NCI-H2107 (cell line): Measurements from ENCODE around the gene PGGHG.
"Not testable (repeated sequence)": the region's sequence is repeated elsewhere in the genome, so short reads cannot be mapped to it uniquely, and the experiment has no call there.

Source experiments
- DNase-seq: peaks from one replicate; lab custom pipeline; 2025; lab: John Stamatoyannopoulos, UW

PGGHG gene

DNA sequence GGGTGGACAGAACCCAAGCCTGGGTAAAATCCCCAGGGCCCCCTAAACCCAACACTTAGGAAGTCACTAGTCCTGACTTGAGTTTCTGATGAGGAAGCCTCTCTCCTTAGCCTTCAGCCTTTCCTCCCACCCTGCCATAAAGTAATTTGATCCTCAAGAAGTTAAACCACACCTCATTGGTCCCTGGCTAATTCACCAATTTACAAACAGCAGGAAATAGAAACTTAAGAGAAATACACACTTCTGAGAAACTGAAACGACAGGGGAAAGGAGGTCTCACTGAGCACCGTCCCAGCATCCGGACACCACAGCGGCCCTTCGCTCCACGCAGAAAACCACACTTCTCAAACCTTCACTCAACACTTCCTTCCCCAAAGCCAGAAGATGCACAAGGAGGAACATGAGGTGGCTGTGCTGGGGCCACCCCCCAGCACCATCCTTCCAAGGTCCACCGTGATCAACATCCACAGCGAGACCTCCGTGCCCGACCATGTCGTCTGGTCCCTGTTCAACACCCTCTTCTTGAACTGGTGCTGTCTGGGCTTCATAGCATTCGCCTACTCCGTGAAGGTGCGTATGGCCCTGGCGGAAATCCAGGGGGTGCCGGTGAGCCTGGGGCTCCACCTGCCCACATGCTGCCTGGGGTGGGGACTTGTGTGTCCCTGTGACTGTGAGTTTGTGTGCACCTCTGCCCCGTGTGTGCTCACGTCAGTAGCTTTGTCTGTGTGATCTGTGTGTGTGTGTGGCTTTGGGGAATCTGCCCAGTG lies 25.0 kb downstream of the PGGHG start, which contains the start of gene IFITM1:
Gene IFITM1 (plus strand): TSS at position 254 of the 767 bp plus-strand sequence. CDS start 131 bp downstream, at position 385.
- DNase-seq, result no peak

DNA sequence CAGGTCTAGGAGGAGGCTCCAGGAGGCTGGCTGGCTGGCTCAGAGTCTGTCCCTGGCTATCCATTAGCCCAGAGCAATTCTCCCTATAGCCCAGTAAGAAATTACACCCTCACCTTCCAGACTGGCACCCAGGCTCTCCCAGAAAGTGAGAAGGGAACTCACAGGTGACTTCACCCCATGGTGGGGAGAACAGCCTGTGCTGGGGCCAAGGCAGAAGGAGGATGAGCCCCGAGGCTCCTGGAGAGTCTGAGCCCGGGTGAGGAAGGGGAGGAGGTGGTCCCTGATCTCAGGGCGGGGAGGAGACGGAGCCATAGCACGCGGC lies 25.6 kb downstream of the PGGHG start:
- DNase-seq, result not testable (repeated sequence)

DNA sequence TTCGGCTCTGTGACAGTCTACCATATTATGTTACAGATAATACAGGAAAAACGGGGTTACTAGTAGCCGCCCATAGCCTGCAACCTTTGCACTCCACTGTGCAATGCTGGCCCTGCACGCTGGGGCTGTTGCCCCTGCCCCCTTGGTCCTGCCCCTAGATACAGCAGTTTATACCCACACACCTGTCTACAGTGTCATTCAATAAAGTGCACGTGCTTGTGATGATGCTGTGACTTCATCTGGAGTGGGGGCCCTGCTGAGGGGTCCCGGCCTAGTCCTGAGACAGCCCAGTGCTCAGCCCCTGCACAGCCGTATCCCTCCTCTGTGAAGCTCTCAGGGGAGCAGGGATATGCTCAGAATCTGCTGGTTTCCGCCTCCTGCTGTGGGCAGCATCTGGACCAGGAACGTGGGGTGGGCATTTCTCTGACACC lies 26.1 kb downstream of the PGGHG start:
- DNase-seq, result no peak

DNA sequence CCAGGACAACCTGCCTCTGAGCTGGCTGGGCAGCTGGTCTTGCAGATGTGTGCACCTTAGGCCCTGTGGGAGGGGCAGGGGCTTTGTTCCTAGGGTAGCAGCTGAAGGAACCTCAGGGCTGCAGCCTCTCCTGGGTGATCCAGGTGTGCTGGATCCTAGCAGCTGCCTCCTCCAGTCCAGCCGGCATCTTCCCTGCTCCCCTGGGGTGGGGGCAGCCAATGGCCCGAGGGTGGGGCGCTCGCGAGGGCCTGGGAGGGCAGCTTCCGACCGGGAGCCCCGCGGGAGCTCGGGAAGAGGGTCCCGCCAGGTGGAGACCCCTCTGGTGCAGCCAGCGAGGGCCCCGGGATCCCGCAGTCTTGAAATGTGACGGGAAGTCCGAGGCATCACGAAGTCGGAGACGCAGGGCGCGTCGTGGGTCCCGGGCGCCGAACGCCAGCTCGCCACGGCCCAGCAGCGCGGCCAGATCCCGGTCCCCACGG lies 26.6 kb downstream of the PGGHG start:
- no peak for DNase-seq

DNA sequence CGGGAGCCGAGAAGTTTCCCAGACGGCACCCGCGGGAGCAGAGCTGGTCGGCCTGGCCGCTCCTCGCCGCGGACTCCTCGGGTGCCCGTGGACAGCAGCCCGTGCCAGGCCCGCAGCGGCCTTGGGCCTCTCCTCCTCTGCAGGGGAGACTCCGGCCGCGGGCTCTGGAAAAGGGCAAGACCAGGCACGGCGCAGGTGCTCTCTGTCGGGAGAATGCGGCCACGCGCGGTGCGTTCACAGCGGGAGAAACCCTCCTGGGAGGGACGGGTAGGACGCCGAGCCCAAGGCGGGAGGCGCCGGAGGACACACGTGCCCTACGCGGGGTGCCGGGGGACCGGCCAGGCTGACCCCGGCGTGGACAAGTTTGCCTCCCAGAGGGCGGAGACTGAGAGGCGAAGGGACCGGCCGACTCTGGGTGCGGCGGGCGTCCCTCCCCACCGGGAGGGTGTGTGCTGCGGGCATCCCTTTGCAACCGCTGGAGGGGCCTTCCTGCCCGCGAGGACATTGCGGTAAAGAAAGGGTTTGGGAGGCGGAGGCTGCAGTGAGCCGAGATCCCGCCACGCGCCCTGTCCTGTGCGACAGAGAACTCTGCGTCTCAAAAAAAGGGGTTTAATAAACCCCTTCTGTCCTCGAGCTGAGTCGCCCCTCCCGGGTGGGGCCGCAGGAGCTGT lies 27.2 kb downstream of the PGGHG start:
- DNase-seq, result no peak

DNA sequence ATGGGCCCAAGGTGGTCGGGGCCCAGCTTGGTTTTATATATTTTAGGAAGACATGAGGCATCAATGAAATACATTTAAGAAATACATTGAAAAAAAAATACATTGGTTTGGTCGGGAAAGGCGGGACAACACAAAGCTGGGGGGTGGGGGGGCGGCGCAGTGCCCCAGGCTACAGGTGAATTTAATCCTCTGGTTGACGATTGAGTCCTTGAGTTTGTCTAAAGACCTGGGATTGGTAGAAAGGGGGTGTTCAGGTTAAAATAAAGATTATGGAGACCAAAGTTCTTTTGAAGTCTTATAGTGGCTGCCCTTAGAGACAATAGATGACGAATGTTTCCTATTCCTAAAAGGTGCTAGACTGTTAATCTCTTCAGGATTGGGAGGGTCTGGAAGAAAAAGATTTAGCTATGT lies 28.0 kb downstream of the PGGHG start:
- no peak for DNase-seq

DNA sequence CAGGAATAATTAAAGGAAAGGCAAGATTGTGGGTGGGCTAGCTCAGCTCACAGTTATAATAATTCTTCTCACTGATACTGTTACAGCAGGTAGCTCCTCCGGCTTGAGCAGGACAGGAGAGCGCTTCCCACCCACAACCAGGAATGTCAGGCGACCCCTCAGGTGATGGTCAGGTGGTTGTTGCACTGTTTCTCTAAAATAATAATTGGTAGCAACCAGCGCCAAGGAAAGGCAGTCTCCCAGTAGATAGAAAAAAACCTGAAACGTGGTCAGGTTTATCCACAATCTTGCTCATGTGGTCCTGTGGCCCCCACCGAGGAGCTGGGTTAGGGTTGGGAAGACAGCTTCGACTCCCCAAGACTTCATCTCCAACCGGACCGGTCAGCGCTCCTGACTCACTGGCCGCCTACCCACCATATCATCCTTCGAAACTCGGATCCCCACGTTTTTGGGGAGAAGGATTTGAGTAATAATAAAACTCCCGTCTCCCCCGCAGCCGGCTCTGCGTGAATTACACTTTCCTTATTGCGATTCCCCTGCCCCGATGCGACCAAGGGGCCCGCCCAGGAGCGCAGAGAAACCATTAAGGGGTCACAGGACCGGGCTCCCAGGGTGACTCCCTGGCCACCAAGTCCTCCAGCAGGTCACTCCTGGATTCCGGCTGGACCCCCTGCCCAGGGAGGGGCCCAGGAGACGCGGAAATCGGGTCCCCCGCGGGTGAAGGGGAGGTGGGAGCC lies 28.9 kb downstream of the PGGHG start:
- DNase-seq, result not testable (repeated sequence)

DNA sequence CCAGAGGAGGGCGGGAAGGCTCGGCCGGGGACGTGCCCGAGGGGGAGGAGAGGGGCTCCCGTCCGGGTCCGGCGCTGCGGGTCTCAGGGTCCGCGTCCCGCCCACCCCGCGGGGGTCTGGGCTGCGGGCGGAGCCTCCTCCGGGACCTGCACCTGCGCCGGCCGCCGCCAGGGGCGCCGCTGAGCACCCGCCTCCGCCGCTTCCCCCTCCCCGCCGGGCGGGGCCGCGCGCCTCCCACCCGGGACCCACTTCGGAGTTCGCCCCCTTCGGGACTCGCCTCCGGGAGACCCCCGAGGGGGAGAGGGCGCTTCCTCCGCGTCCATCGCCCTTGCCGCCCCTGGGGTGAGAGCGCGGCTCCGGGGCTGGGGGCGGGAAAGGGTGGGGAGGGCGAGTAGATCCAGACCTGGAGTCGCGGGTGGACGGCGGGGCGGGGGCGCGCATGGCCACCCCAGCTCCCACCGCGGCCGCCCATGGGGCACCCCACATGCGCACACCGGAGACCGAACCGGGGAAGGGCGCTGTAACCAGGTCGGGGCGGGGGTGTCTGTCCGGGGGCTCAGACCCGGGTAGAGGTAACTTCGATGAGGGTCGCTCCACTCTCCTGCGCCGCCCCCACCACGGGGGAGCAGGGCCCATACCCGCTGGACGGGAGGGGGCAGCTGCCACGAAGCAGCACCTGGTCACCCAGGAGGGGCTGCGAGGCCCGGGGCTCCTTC lies 29.6 kb downstream of the PGGHG start:
- not testable (repeated sequence) for DNase-seq

DNA sequence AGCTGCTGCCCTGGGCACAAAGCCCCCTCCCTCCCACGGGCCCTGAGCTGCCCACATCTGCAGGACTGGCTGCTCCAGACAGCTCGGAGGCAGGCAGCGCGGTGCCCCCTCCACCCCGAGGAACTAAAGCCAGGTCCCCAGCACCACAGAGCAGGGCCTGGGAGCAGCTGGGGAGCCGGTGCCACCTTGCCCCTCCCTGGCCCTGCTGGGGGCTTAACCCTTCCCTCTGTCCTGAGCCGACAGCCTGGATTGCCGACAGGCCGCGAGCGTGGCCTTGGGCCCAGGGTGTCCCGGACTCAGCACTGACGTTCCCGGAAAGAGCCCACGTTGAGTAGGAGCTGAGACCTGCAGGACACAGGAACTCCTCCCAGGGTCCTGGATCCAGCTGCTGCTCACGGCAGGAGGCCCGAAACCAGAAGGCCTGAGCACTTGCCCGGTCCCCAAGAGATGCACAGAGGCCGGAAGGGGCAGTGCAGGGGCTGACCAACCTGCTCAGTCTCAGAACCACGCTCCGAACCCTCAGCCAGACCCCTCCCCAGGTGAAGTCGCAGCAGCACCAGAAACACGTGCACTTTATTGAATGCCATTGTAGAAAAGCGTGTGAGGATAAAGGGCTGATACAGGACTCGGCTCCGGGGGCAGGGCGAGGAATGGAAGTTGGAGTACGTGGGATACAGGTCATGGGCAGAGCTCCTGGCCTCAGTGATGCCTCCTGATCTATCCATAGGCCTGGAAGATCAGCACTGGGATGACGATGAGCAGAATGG lies 30.4 kb downstream of the PGGHG start:
- not testable (repeated sequence) for DNase-seq

DNA sequence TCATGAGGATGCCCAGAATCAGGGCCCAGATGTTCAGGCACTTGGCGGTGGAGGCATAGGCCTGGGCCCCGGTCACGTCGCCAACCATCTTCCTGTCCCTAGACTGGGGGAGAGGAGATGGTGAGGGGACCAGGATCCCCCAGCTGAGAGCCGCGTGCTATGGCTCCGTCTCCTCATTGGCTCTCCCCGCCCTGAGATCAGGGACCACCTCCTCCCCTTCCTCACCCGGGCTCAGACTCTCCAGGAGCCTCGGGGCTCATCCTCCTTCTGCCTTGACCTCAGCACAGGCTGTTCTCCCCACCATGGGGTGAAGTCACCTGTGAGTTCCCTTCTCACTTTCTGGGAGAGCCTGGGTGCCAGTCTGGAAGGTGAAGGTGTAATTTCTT lies 31.0 kb downstream of the PGGHG start:
- not testable (repeated sequence) for DNase-seq

DNA sequence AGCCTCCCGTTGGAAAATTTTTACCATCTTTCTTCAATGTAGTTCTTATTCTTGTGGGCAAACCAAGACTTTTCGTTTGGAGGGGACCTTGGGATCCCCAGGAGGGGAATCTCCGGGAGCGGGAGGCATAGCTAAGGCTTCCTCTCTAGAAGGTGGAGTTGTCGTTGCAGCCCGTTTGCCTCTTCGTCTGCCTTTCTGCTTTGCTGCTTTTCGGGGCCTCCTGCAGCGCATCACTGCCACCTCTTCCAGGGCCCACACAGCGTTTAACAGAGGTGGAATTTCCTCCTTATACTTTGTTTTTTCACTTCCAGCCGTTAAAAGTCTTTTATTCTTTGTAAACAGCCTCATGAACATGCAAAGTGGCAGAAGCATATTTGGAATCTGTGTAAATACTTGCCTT lies 35.2 kb downstream of the PGGHG start:
- DNase-seq, result no peak

DNA sequence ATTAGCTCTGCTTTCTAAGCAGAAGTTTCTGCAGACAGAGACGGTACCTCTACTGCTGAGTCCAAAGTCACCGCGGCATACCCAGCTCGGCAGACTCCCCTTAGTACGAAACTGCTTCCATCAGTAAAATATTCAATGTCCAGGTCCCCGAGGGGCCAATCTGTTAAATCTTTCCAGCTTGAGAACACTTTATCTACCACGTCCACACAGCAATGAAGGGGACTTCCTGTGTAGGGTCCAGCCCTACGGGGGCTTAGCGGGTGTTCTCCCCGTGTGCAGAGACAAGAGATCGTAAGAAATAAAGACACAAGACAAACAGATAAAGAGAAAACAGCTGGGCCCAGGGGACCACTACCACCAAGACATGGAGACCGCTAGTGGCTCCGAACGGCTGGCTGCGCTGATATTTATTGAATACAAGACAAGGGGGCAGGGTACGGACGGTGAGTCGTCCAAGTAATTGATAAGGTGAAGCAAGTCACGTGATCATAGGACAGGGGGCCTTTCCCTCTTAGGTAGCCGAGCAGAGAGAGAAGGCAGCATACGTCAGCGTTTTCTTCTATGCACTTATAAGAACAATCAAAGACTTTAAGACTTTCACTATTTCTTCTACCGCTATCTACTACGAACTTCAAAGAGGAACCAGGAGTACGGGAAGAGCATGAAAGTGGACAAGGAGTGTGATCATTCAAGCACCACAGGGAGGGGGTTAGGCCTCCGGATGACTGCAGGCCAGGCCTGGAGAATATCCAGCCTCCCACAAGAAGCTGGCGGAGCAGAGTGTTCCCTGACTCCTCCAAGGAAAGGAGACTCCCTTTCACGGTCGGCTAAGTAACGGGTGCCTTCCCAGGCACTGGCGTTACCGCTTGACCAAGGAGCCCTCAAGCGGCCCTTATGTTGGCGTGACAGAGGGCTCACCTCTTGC lies 35.9 kb downstream of the PGGHG start:
- DNase-seq, result not testable (repeated sequence)

DNA sequence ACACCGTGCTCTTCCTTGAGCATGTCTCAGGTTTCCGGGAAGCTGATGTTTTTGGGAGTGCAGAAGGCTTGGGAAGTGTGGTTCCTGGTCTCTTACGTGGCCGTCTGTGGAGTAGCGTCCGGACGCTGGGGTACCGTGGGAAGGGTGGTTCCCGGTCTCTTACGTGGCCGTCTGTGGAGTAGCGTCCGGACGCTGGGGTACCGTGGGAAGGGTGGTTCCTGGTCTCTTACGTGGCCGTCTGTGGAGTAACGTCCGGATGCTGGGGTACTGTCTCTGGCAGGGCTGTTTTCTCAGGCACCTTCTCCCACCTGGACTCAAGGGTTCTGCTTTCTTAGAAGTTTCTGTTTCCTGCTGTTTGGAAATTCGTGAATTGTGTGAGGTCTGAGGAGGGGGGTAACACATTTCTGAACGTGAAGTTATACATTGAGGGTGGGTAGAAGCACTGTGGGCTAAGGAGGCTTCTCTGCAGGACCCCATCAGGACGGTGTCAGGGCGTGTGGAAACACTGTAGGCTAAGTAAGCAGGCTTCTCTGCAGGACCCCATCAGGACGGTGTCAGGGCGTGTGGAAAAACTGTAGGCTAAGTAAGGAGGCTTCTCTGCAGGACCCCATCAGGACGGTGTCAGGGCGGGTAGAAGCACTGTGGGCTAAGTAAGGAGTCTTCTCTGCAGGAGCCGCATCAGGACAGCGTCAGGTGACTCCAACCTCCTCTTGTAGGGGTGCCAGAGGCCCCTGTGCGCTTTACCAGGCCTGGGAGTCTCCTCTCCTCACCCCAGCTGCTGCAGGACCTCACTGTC lies 37.1 kb downstream of the PGGHG start:
- DNase-seq, result no peak

DNA sequence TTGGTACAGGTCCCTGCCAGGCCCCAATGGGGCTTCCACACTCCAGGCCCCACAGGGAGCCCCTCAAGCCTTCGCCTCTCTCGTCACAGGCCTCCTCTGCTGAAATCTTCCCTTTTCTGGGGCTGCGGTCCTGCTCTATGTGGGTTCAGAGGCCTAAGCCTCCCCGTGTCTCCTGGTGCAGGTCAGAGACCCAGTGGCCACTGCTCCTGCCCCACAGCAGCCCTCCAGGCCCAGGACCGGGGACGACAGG lies 37.6 kb downstream of the PGGHG start:
- no peak for DNase-seq

DNA sequence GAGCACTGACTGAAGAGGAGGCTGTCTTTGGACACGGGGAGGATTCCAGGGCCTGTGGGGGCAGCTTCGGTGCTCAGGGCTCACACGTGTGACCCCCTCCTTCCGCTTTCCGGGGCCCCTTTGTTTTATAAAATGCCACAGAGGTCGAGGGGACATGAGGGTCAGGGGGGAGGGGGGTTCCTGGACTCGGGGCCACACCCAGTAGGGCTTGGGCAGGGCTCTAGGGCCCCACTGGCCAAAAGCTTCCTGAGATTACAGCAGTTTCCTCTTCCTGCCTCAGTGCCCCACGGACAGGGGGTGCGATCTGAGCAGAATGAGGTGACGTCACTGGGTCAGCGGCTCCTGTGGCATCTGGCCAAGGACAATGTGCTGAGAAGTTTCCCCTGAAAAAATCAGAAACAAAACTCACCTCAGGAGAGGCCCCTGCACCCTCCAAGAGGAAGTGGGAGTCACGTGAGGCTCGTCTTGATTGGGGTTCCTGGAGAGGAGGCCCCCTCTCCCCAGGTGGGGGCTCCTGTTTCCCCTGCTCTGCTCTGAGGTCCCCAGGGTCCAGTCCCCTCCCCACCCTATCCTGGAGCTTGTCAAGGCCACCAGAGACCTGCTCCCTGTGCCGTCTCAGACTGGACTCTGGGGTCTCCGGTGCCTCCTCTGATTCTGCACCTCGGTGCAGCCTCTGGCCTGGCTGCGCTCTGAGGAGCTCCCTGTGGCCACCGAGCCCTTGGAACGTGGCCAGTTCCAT lies 38.1 kb downstream of the PGGHG start:
- DNase-seq, result no peak

DNA sequence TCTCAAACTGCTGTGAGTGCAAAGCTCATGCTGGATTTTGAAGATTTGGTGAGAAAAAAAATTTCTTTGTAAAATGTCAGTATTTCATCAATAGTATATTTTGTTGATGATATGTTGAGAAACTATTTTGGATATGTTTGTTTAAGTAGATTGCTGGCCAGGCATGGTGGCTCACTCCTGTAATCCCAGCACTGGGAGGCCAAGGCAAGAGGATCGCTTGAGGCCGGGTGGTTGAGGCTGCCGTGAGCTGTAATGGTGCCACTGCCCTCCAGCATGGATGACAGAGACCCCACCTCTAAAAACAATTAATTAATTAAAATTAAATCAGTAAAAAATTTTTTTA lies 38.6 kb downstream of the PGGHG start:
- no peak for DNase-seq

DNA sequence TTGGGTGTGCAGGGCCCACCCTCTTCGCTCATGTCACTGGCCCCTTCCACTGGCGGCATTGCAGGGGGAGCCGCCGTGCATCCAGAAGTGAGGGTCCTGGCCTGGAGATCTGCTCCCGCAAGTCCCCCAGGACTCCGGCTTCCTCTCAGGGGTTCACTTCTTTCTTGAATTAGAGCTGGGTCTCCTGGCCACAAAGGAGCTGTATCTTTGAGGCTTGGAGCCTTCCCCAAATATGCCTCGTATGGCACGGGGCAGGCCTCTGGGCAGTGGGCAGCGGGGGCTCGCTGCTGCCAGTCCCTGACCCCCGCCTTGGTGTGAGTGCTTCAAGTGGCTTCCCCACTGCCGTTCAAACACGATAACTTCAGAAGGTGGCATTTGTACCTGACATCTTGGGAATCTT lies 39.1 kb downstream of the PGGHG start:
- DNase-seq, result no peak

DNA sequence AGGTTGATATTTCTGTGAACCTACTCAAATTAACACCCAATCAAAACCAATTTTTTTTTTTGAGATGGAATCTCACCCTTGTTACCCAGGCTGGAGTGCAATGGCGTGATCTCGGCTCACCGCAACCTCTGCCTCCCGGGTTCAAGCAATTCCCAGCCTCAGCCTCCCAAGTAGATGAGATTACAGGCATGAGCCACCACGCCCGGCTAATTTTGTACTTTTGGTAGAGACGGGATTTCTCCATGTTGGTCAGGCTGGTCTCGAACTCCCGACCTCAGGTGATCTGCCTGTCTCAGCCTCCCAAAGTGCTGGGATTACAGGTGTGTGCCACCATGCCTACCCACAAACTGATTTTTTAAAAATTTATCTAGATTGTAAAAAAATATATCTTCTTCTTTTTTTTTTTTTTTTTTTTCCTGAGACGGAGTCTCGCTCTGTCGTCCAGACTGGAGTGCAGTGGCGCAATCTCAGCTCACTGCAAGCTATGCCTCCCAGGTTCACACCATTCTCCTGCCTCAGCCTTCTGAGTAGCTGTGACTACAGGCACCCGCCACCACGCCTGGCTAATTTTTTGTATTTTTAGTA lies 39.7 kb downstream of the PGGHG start:
- not testable (repeated sequence) for DNase-seq

DNA sequence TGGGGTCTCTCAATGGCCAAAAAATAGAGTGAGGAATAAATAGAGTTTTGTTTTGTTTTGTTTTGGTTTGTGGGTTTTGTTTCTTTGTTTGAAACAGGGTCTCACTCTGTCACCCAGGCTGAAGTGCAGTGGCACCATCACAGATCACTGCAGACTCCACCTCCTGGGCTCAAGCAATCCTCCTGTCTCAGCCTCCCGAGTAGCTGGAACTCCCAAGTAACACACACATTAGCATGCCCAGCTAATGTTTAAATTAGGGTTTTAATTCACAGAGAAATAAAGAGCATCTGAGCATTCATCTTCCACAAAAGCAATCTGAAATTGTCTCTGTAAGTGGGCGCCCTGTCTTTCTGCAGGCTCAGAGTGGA lies 40.9 kb downstream of the PGGHG start:
- no peak for DNase-seq
